DOHH2 (cell line): ENCODE results near the gene THOC7.

Source experiments
- H3F3A ChIP-seq: fragments of 200-600 bp; sonication (generic), shearing (Covaris generic); 2 replicates; pipeline ENCODE4 v1.6.0; 2016; ENCODE audit warnings: antibody characterized with exemption, mild to moderate bottlenecking; ENCODE audit not compliant: control insufficient read depth, insufficient read depth
- H3K27ac ChIP-seq: fragments of 200-600 bp; sonication (generic); 2 replicates; pipeline ENCODE4 v1.5.1; 2014; ENCODE audit warnings: low read depth, mild to moderate bottlenecking, low read length, moderate library complexity
- H3K27me3 ChIP-seq: fragments of 200-600 bp; sonication (generic); 2 replicates; pipeline ENCODE4 v1.6.1; 2014; ENCODE audit warnings: mild to moderate bottlenecking, low read length, mixed read lengths; ENCODE audit not compliant: control insufficient read depth
- H3K36me3 ChIP-seq: fragments of 200-600 bp; sonication (generic); 2 replicates; pipeline ENCODE4 v1.6.1; 2014; ENCODE audit warnings: mild to moderate bottlenecking, low read length, moderate library complexity, mixed read lengths; ENCODE audit not compliant: control insufficient read depth
- H3K4me1 ChIP-seq: fragments of 200-600 bp; sonication (generic); 2 replicates; pipeline ENCODE4 v1.6.1; 2014; ENCODE audit warnings: mild to moderate bottlenecking, low read length, mixed read lengths; ENCODE audit not compliant: control insufficient read depth
- H3K4me2 ChIP-seq: fragments of 200-600 bp; sonication (generic); 2 replicates; pipeline ENCODE4 v1.6.0; 2014; ENCODE audit warnings: mild to moderate bottlenecking, low read length, moderate library complexity
- H3K4me3 ChIP-seq: fragments of 200-600 bp; sonication (generic); 2 replicates; pipeline ENCODE4 v1.5.1; 2014; ENCODE audit warnings: mild to moderate bottlenecking, low read length, mixed read lengths
- H3K79me2 ChIP-seq: fragments of 200-600 bp; sonication (generic); 2 replicates; pipeline ENCODE4 v1.6.1; 2014; ENCODE audit warnings: mild to moderate bottlenecking, low read length, mixed read lengths; ENCODE audit not compliant: control insufficient read depth
- H3K9me2 ChIP-seq: fragments of 200-600 bp; sonication (generic); replicated peaks from 2 replicates; pipeline ENCODE4 v1.6.1; 2014; ENCODE audit warnings: mild to moderate bottlenecking, low read length, mixed read lengths; ENCODE audit not compliant: control insufficient read depth
- H3K9me3 ChIP-seq: fragments of 200-600 bp; sonication (generic); 2 replicates; pipeline ENCODE4 v1.6.1; 2014; ENCODE audit warnings: antibody characterized with exemption, low read length, mixed read lengths; ENCODE audit not compliant: control insufficient read depth, insufficient read depth
- H4K20me1 ChIP-seq: fragments of 200-600 bp; sonication (generic); 2 replicates; pipeline ENCODE4 v1.6.0; 2014; ENCODE audit warnings: low read depth, mild to moderate bottlenecking, antibody characterized with exemption, low read length, moderate library complexity; ENCODE audit not compliant: control insufficient read depth, insufficient read depth
- EZH2phosphoT487 ChIP-seq: fragments of 200-600 bp; sonication (generic); IDR thresholded peaks from 2 replicates; pipeline ENCODE4 v1.6.1; 2017; ENCODE audit warnings: borderline replicate concordance, mild to moderate bottlenecking, antibody characterized with exemption, low read length, moderate library complexity, mixed read lengths
- TF ChIP-seq, protein P1 (sequence below): fragments of 200-600 bp; sonication (generic); IDR thresholded peaks from one replicate; pipeline ENCODE4 v1.5.1; 2014; ENCODE audit warnings: antibody characterized with exemption, mild to moderate bottlenecking, low read depth, low read length; ENCODE audit not compliant: poor library complexity, severe bottlenecking

The THOC7 gene

DNA sequence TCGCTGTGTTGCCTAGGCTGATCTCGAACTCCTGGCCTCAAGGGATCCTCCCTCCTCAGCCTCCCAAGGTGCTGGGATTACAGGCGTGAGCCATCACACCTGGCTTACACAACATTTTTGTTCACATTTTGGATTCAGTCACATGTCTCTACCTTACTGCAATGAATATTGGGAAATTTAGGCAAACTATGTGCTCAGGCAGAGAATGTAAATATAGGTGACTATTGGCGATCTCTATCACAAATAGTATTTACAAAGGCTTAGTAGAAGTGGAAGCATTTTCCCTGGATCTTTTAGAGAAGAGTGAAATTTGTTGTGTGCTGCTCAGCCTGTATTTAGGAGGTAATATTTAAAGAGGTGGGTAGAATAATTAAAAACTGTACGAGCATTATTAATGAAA is 27.9 kb upstream of the THOC7 start:
- Histone ChIP-seq H3K36me3 (peaks cover 18% of the 10 kb centered on the region), H3K27me3 (no peaks in the 10 kb centered on the region), H3K9me2 (no peaks in the 10 kb centered on the region), H4K20me1 (no peaks in the 10 kb centered on the region), H3F3A (no peaks in the 10 kb centered on the region), H3K4me3 (no peak overlapping the region), H3K9me3 (no peaks in the 10 kb centered on the region), H3K27ac (no peak overlapping the region), H3K79me2 (peaks cover 75% of the 10 kb centered on the region), H3K4me1 (peaks cover 11% of the 10 kb centered on the region; the same call in 1 of the 2 replicates), H3K4me2 (no peak overlapping the region)
- TF ChIP-seq EZH2phosphoT487, result no peak
- TF ChIP-seq, protein P1, sequence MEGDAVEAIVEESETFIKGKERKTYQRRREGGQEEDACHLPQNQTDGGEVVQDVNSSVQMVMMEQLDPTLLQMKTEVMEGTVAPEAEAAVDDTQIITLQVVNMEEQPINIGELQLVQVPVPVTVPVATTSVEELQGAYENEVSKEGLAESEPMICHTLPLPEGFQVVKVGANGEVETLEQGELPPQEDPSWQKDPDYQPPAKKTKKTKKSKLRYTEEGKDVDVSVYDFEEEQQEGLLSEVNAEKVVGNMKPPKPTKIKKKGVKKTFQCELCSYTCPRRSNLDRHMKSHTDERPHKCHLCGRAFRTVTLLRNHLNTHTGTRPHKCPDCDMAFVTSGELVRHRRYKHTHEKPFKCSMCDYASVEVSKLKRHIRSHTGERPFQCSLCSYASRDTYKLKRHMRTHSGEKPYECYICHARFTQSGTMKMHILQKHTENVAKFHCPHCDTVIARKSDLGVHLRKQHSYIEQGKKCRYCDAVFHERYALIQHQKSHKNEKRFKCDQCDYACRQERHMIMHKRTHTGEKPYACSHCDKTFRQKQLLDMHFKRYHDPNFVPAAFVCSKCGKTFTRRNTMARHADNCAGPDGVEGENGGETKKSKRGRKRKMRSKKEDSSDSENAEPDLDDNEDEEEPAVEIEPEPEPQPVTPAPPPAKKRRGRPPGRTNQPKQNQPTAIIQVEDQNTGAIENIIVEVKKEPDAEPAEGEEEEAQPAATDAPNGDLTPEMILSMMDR, result no peak

DNA sequence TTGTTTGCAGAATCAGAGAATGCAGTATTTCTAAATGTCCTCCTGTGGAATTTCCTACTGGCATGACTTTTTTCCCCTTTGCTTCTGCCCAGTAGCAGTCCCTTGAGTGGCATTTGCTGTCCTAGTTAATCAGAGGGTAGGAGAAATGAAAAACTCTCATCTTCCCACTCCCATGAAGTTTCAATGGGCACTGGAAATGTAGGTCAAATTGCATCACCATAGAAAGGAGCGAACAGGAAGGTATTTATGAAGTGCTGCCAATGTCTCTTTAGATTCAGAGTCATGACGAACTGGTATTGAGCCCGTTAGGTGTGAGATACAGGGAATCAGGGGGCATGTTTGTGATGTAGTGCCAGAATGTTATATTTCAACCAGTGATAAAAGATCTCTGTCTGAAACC is 23.3 kb upstream of the THOC7 start:
- Histone ChIP-seq H3K4me1 (no peaks in the 10 kb centered on the region), H3K4me2 (no peak overlapping the region), H3K9me2 (no peaks in the 10 kb centered on the region), H3K9me3 (no peaks in the 10 kb centered on the region), H3K27me3 (no peaks in the 10 kb centered on the region), H4K20me1 (no peaks in the 10 kb centered on the region), H3K36me3 (peaks cover 11% of the 10 kb centered on the region), H3K4me3 (no peak overlapping the region), H3F3A (no peaks in the 10 kb centered on the region), H3K79me2 (peaks cover 75% of the 10 kb centered on the region), H3K27ac (no peak overlapping the region)
- TF ChIP-seq, protein P1, result no peak
- TF ChIP-seq EZH2phosphoT487, result no peak

DNA sequence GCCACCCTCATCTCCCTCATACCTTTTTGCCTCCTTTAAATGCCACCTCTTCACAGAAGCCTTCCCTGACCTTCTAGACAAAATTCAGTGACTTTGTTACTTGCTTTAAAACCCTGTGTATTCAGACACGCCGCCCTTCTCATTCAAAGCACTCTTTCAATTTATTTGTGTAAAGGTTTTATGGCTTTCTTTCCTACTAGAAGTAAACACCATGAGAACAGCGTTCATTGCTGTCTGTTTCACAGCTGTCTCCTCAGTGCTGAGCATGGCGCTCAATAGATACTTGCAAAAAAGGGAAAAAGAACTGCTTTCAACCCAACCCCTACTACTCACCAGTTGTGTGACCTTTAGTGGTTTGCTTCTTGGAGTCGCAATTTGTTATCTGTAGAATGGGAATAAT is 17.0 kb upstream of the THOC7 start:
- H3K79me2 ChIP-seq, result peaks cover 98% of the 10 kb centered on the region
- no peak overlapping the region for H3K27ac ChIP-seq
- H3K4me1 ChIP-seq, result peaks cover 10% of the 10 kb centered on the region
- peaks cover 21% of the 10 kb centered on the region; the same call in 1 of the 2 replicates for H4K20me1 ChIP-seq
- H3K27me3 ChIP-seq, result no peaks in the 10 kb centered on the region
- H3K9me3 ChIP-seq, result no peaks in the 10 kb centered on the region
- H3K4me3 ChIP-seq, result no peak overlapping the region
- TF ChIP-seq, protein P1, result no peak
- no peak for TF ChIP-seq EZH2phosphoT487
- H3K9me2 ChIP-seq, result no peaks in the 10 kb centered on the region
- no peaks in the 10 kb centered on the region for H3F3A ChIP-seq
- H3K36me3 ChIP-seq, result peaks cover 8% of the 10 kb centered on the region
- no peak overlapping the region for H3K4me2 ChIP-seq
